ENCODE results near the gene TERT. TPM values are rescaled to one million over a fixed set of nuclear protein-coding genes. Genes with fewer than 3 reads are reported as not detected.

The TERT gene
- total and polyA plus RNA-seq, 2 experiments from 2014 or later = 0.08 TPM; not detected in 1

GRCh38 chr5:1220831-1221230, 74.0 kb downstream of the TERT start:
- Histone ChIP-seq H4K20me1 (ENCODE audit: insufficient read depth, poor library complexity, severe bottlenecking) (no peaks in the 10 kb centered on the region), H3K36me3 (replicated peaks; ENCODE audit: insufficient read depth, low read depth) (no peaks in the 10 kb centered on the region), H3K9me3 (ENCODE audit: low read depth) (no peaks in the 10 kb centered on the region), H3K79me2 (no peaks in the 10 kb centered on the region), H3K27ac (no peak overlapping the region), H3K9me2 (replicated peaks; ENCODE audit: insufficient read depth) (no peaks in the 10 kb centered on the region), H3K4me3 (no peak overlapping the region), H3K4me2 (no peak overlapping the region), H2AFZ (no peak overlapping the region), H3K27me3 (no peaks in the 10 kb centered on the region), H3K4me1 (ENCODE audit: insufficient read depth) (no peaks in the 10 kb centered on the region)
- TF ChIP-seq EZH2 (IDR thresholded peaks at IDR 0.05; ENCODE audit: borderline replicate concordance) (no peak), EZH2phosphoT487 (IDR thresholded peaks at IDR 0.05; ENCODE audit: low read depth, severe bottlenecking, unreplicated experiment) (no peak)
- TF ChIP-seq, protein P1, sequence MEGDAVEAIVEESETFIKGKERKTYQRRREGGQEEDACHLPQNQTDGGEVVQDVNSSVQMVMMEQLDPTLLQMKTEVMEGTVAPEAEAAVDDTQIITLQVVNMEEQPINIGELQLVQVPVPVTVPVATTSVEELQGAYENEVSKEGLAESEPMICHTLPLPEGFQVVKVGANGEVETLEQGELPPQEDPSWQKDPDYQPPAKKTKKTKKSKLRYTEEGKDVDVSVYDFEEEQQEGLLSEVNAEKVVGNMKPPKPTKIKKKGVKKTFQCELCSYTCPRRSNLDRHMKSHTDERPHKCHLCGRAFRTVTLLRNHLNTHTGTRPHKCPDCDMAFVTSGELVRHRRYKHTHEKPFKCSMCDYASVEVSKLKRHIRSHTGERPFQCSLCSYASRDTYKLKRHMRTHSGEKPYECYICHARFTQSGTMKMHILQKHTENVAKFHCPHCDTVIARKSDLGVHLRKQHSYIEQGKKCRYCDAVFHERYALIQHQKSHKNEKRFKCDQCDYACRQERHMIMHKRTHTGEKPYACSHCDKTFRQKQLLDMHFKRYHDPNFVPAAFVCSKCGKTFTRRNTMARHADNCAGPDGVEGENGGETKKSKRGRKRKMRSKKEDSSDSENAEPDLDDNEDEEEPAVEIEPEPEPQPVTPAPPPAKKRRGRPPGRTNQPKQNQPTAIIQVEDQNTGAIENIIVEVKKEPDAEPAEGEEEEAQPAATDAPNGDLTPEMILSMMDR (IDR thresholded peaks at IDR 0.05; ENCODE audit: poor library complexity) = no peak
- WGBS (ENCODE audit: low lambda C conversion rate, missing lambda C conversion rate) = 96% methylated on average over 18 of the region's 19 CpGs
- DNase-seq (ENCODE audit: low spot score) = no peak

DNA sequence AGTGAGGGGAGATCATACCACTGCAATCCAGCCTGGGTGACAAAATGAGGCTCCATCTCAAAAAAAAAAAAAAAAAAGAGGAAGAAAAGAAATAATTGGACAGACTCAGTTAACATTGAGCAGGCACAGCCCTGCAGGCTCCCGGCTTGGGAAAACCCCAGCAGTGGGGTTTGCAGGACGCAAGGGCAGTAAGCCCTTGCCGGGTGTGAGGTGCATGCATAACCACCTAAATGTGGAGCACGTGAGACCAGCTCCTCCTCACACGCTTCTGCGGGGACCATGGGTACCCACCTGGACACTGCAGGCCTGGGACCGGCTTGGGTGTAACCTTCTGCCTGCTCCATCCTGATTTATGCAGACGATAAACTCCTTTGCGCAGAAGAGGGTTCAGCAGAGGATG, 74.5 kb downstream of the TERT start:
- Histone ChIP-seq H3K4me3 (no peak overlapping the region), H2AFZ (no peak overlapping the region), H3K79me2 (no peaks in the 10 kb centered on the region), H3K36me3 (replicated peaks; ENCODE audit: insufficient read depth, low read depth) (no peaks in the 10 kb centered on the region), H3K27me3 (no peaks in the 10 kb centered on the region), H3K9me3 (ENCODE audit: low read depth) (no peaks in the 10 kb centered on the region), H3K9me2 (replicated peaks; ENCODE audit: insufficient read depth) (no peaks in the 10 kb centered on the region), H3K4me1 (ENCODE audit: insufficient read depth) (no peaks in the 10 kb centered on the region), H3K4me2 (no peak overlapping the region), H4K20me1 (ENCODE audit: insufficient read depth, poor library complexity, severe bottlenecking) (no peaks in the 10 kb centered on the region), H3K27ac (no peak overlapping the region)
- WGBS (ENCODE audit: low lambda C conversion rate, missing lambda C conversion rate) = 94% methylated on average over 9 of the region's 9 CpGs
- TF ChIP-seq, protein P1 (IDR thresholded peaks at IDR 0.05; ENCODE audit: poor library complexity) = no peak
- TF ChIP-seq EZH2phosphoT487 (IDR thresholded peaks at IDR 0.05; ENCODE audit: low read depth, severe bottlenecking, unreplicated experiment) = no peak
- no peak for TF ChIP-seq EZH2 (IDR thresholded peaks at IDR 0.05; ENCODE audit: borderline replicate concordance)
- DNase-seq (ENCODE audit: low spot score) = no peak

- no peak for DNase-seq (ENCODE audit: low spot score)
- no peak overlapping the region for H3K4me3 ChIP-seq
- no peaks in the 10 kb centered on the region for H4K20me1 ChIP-seq (ENCODE audit: insufficient read depth, poor library complexity, severe bottlenecking)
- WGBS (ENCODE audit: low lambda C conversion rate, missing lambda C conversion rate) = 96% methylated on average over 11 of the region's 11 CpGs
- no peaks in the 10 kb centered on the region for H3K36me3 ChIP-seq (replicated peaks; ENCODE audit: insufficient read depth, low read depth)
- H3K4me2 ChIP-seq = no peak overlapping the region
- H3K9me2 ChIP-seq (replicated peaks; ENCODE audit: insufficient read depth) = no peaks in the 10 kb centered on the region
- no peaks in the 10 kb centered on the region for H3K27me3 ChIP-seq
- H3K27ac ChIP-seq = no peak overlapping the region
- no peaks in the 10 kb centered on the region for H3K9me3 ChIP-seq (ENCODE audit: low read depth)
- H3K79me2 ChIP-seq = no peaks in the 10 kb centered on the region
- H3K4me1 ChIP-seq (ENCODE audit: insufficient read depth) = no peaks in the 10 kb centered on the region
- TF ChIP-seq EZH2phosphoT487 (IDR thresholded peaks at IDR 0.05; ENCODE audit: low read depth, severe bottlenecking, unreplicated experiment) (no peak), EZH2 (IDR thresholded peaks at IDR 0.05; ENCODE audit: borderline replicate concordance) (no peak)
- TF ChIP-seq, protein P1 (IDR thresholded peaks at IDR 0.05; ENCODE audit: poor library complexity) = no peak
- no peak overlapping the region for H2AFZ ChIP-seq
Measured at GRCh38 chr5:1219768-1220100, 75.1 kb downstream of the TERT start.

Data from hepatocyte (in vitro differentiated cells).